Measurements from ENCODE around the gene HMGXB3.
"Not testable (repeated sequence)": the region's sequence is repeated elsewhere in the genome, so short reads cannot be mapped to it uniquely, and the experiment has no call there.

HMGXB3 gene

GRCh38 chr5:150068961-150069645 is 68.6 kb downstream of the HMGXB3 start:
- DNase-seq, result no peak

- no peak for DNase-seq
Measured at GRCh38 chr5:150069672-150070627, 69.4 kb downstream of the HMGXB3 start.

- no peak for DNase-seq
Measured at GRCh38 chr5:150070821-150071220, 70.3 kb downstream of the HMGXB3 start.

- no peak for DNase-seq
Measured at GRCh38 chr5:150073086-150073625, 72.6 kb downstream of the HMGXB3 start.

GRCh38 chr5:150073677-150074076 is 73.1 kb downstream of the HMGXB3 start:
- no peak for DNase-seq

- no peak for DNase-seq
Measured at GRCh38 chr5:150075233-150075632, 74.7 kb downstream of the HMGXB3 start.

- no peak for DNase-seq
Measured at GRCh38 chr5:150075806-150076205, 75.3 kb downstream of the HMGXB3 start.

- no peak for DNase-seq
Measured at GRCh38 chr5:150077060-150077459, 76.5 kb downstream of the HMGXB3 start.

GRCh38 chr5:150077996-150078801 is 77.7 kb downstream of the HMGXB3 start:
- DNase-seq, result no peak

- no peak for DNase-seq
Measured at GRCh38 chr5:150078802-150079689, 78.5 kb downstream of the HMGXB3 start.

- no peak for DNase-seq
Measured at GRCh38 chr5:150079909-150080461, 79.4 kb downstream of the HMGXB3 start.

GRCh38 chr5:150080696-150081435 is 80.3 kb downstream of the HMGXB3 start:
- DNase-seq, result no peak

- no peak for DNase-seq
Measured at GRCh38 chr5:150081541-150082283, 81.2 kb downstream of the HMGXB3 start.

- DNase-seq, result no peak
Measured at GRCh38 chr5:150082374-150082773, 81.8 kb downstream of the HMGXB3 start.

GRCh38 chr5:150082889-150083288 is 82.3 kb downstream of the HMGXB3 start:
- DNase-seq, result no peak

GRCh38 chr5:150084754-150085153 is 84.2 kb downstream of the HMGXB3 start:
- DNase-seq, result not testable (repeated sequence)

GRCh38 chr5:150085191-150085912 is 84.8 kb downstream of the HMGXB3 start:
- DNase-seq, result no peak

- DNase-seq, result no peak
Measured at GRCh38 chr5:150085950-150086715, 85.6 kb downstream of the HMGXB3 start, which contains the start of gene CSF1R. CSF1R (minus strand) TSS chr5:150086554; CDS start chr5:150086427, 127 bp downstream.
